Hepatic stellate cell (primary cell): Measurements from ENCODE around the gene NFATC2IP.
"Not testable (repeated sequence)": the region's sequence is repeated elsewhere in the genome, so short reads cannot be mapped to it uniquely, and the experiment has no call there.

Experiments used
- DNase-seq: peaks from one replicate; pipeline ENCODE4 v3.0.0; 2011; ENCODE audit warnings: low spot score

The NFATC2IP gene

DNA sequence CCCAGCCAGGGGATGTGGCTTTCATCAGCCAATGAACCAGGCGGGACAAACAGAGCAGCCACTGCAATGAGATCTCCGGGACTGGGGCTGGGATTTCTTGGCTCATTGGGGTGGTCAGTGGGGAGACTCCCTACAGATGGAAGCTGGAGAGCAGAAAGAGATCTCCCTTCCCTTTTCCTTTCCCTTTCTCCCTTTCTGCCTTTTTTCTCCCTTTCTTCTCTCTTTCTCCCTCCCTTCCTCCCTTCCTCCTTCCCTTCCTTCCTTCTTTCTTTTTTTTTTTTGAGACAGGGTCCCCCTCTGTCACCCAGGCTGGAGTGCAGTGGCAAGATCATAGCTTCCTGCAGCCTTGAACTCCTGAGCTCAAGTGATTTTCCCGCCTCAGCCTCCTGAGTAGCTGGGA is 48.1 kb downstream of the NFATC2IP start:
- no peak for DNase-seq

DNA sequence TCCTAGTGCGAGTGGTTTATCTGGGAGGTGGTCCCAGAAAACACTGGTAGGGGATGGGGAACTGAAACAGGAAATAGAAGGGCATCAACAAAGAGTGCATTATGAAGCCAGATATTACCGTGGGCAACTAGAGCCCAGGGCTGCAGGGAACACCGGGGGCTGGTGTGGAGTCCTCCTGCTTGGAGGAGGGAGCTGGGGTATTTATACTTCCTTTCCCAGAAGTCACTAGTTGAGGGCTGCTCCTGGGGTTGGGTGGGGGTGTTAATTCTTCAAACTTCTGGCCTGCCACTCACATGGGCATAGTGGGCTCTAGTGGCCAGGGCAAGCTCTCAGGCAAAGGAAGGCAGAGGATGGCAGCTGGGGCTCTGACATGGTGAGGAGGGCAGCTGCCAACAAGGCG is 48.8 kb downstream of the NFATC2IP start:
- no peak for DNase-seq

DNA sequence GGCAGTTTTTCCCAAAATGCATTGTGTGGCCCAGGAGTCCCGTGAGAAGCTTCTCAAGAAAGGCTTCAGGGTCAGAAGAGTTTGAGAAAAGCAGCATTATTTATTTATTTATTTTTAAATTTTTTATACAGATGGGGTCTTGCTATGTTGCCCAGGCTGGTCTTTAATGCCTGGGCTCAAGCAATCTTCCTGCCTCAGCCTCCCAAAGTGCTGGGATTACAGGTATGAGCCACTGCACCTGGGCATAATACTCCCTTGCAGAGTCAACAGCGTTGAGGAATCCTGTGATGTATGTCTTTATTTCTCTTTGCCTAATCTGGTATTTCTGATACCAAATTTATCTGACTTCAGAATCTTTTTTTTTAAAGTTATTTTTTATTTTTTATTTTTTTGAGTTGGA is 49.3 kb downstream of the NFATC2IP start:
- DNase-seq: no peak

DNA sequence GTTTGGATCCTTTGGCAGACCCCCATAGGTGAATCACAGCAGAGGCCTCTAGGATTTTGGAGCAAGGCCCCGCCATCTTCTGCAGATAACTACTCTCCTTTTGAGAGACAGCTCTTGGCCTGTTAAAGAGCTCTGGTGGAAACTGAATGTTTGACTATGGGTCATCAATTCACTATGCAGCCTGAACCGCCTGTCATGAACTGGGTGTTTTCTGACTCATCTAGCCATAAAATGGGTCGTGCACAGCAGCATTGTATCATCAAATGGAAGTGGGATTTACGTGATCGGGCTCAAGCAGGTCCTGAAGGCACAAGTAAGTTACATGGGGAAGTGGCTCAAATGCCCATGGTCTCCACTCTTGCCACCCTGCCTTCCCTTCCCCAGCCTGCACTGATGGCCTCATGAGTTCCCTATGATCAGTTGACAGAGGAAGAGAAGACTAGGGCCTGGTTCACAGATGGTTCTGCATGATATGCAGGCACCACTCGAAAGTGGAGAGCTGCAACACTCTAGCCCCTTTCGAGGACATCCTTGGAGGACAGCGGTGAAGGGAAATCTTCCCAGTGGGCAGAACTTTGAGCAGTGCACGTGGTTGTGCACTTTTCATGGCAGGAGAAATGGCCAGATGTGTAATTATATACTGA is 53.9 kb downstream of the NFATC2IP start:
- DNase-seq: not testable (repeated sequence)

DNA sequence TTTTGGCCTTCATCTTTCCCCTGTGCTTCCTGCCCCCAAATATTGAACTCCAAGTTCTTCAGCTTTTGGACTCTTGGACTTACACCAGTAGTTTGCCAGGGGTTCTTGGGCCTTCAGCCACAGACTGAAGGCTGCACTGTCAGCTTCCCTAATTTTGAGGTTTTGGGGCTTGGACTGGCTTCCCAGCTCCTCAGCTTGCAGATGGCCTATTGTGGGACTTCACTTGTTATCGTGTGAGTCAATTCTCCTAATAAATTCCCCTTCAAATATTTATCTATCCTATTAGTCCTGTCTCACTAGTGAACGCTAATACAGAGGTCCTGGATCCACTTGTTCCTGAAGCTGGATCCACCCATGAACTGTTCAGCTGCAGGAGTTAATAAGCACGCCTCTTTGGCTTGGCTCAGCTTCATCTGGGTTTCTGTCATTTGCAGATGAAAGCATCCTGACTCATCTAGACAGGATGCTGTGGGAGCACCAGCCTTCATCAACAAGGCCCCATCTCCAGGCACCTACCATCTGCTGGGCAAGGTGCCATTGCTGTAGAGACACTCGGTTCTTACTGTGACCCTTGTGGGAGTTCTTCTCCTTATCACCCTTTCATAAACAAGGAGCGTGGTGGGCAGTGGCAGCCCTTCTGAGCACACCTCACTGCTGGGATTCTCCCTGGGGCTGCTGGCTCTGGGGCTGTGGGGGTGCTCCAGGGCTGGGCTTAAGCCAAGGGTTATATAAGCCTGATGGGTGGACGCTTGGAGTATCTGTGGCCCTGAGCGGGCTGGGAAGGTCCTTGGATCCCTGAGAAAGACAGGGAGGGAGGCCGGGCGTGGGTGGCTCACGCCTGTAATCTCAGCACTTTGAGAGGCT is 57.2 kb downstream of the NFATC2IP start:
- DNase-seq: no peak

DNA sequence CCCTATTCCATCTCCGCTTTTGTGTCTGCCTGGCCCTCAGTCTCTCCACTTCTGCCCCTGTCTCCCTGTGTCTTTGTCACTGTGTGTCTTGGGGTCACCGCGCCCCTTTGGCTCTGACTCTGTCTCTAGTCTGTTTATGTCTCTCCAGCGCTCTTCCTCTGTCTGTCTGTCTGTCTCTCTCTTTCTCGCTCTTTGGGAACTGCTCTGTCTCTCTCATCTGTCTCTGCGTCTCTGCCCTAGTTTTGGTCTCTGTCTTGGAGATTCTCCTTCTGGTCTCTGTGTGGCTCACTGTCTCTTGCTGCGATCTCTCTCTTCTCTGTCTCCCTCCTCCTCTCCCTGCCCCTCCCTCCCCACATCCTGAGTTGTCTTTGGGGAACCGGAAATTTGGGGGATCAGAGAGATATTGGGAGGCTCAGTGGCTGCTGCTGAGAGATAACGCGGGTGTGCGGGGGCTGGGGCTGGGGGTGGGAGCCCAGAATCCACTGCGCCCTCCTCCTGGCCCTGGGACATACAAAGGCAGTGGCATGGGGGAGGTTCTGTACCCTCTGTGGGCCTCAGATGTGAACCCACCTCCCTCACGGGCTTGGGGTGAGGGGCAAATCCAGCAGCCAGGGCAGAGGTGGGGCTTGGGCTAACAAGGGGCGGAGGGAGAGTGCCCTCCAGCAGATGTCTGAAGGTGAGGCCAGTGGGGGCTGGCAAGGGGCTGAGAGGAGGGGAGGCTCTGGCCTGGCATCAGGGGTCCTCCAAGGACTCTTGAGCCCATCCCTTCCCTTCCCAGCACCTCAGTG is 58.5 kb downstream of the NFATC2IP start:
- no peak for DNase-seq

DNA sequence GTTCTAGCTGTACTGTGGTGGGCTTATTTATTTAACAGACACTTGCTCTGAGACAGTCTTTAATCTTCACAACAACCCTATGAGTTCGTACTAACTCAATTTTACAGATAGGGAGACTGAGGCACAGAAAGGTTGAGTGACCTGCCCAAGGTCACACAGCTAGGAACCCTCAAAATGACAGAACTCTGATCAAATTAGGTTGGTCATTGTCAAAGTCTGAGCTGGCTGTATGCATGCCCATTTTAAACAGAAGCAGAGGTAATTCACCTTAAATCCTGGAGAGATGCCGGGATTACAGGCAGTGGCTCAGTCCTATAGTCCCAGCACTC is 59.1 kb downstream of the NFATC2IP start:
- DNase-seq: no peak

DNA sequence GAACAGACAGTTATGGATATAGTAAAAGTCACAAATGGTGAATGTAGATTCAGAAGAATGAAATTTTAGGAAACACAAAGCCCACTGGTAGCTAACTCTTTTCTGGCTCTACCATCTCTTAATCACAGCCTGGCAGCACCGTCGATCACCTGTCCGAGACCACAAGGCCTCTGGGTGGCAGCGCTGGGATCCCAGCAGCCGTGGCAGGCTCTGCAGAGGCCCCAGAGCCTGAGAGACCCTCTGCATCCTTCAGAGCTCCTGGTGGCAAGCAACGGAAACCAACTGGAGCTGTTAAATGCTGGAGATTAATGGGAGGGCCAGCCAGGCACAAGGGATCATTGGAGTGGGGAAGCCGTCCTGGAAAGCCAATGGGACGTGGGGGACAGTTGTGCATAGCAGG is 60.4 kb downstream of the NFATC2IP start:
- no peak for DNase-seq

DNA sequence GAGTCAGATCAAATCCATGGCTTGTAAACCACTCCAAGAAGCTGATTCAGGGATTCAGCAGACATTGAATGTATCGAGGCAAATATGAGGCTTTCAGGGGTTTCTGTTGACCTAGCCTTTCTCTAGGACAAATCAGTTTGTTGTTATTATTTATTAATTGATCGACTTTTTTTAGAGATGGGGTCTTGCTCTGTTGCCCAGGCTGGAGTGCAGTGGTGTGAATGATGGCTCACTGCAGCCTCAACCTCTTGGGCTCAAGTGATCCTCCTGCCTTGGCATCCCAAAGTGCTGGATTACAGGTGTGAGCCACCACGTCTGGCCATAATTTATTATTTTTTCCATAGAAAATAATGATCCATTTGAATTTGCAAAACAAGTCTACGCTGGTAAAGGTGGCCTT is 61.1 kb downstream of the NFATC2IP start:
- no peak for DNase-seq

DNA sequence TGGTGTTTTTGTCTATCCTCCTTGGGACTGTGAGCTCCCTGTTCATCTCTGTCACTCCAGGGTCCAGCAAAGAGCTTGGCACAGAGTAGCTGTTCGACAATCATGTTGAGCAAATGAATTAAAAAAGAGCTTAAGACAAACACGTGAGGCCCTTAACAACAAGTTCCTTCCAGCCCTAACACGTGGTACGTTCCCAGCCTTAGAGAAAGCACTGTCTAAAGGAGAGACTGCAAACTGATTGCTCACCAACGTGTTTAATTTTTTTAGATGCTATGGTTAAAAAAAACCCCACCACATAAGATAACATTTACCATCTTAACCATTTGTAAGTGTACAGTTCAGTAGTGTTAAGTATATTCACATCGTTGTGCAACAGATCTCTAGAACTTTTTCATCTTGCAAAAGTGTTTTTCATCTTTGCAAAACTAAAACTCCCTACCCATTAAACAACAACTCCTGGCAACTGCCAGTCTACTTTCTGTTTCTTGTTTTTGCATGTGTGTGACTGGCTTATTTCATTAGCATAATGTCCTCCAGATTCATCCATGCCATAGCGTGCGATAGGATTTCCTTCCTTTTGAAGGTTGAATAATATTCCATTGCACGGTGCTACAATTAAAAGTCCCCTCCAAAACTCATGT is 62.3 kb downstream of the NFATC2IP start:
- DNase-seq: no peak

DNA sequence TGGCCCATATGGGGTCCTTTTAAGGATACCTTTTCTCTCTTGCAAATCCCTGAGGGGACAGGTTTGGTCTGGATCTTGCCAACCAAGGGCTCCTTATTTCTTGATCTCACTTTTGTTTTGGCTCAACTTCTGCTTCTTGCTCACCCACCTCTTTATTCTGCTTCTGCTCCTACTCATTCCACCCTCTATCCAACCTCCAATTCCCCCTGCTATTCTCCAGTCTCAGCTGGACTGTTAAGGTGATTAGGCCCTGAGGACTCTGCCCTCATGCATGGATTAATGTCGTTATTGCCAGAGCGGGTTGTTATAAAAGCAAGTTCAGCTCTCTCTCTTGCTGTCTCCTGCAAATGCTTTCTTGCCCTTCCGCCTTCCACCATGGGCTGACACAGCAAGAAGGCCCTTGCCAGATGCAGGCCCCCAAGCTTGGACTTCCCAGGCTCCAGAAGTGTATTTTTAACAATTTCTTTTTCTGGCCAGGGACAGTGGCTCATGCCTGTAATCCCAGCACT is 63.9 kb downstream of the NFATC2IP start:
- no peak for DNase-seq
